ENCODE results near the gene WFIKKN1.

GRCh38 chr16:621526-622105 lies 9.2 kb upstream of the WFIKKN1 start:
- TF ChIP-seq, protein P1, sequence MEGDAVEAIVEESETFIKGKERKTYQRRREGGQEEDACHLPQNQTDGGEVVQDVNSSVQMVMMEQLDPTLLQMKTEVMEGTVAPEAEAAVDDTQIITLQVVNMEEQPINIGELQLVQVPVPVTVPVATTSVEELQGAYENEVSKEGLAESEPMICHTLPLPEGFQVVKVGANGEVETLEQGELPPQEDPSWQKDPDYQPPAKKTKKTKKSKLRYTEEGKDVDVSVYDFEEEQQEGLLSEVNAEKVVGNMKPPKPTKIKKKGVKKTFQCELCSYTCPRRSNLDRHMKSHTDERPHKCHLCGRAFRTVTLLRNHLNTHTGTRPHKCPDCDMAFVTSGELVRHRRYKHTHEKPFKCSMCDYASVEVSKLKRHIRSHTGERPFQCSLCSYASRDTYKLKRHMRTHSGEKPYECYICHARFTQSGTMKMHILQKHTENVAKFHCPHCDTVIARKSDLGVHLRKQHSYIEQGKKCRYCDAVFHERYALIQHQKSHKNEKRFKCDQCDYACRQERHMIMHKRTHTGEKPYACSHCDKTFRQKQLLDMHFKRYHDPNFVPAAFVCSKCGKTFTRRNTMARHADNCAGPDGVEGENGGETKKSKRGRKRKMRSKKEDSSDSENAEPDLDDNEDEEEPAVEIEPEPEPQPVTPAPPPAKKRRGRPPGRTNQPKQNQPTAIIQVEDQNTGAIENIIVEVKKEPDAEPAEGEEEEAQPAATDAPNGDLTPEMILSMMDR (conservative IDR thresholded peaks at IDR 0.05; ENCODE audit: low read depth, low read length) = no peak
- TF ChIP-seq EZH2phosphoT487 (IDR thresholded peaks at IDR 0.05; ENCODE audit: borderline replicate concordance, low read length) = no peak
- TF ChIP-seq EZH2 (IDR thresholded peaks at IDR 0.05; ENCODE audit: low read length, unreplicated experiment) = no peak
